HEK293T (cell line): ENCODE data around the gene ENTREP1.

Source experiments
- CTCF ChIA-PET: fragments of 350-600 bp; formaldehyde crosslinking; extraction: SDS; loops from one replicate; lab custom pipeline; 2021; ENCODE audit warnings: antibody characterized with exemption, inconsistent platforms; lab: Yijun Ruan, JAX
- POLR2A ChIA-PET: fragments of 350-600 bp; formaldehyde crosslinking; extraction: SDS; loops from one replicate; lab custom pipeline; 2020; ENCODE audit warnings: antibody characterized with exemption, inconsistent platforms; lab: Yijun Ruan, JAX
- DNase-seq: peaks from one replicate; pipeline ENCODE4 v3.0.0; 2012; ENCODE audit warnings: mixed read lengths; ENCODE audit errors: extremely low spot score
- ARNT ChIP-seq: fragments of 450-650 bp; IDR thresholded peaks from 2 replicates; pipeline ENCODE4 v1.6.1; 2017; ENCODE audit warnings: mild to moderate bottlenecking
- BHLHE40 ChIP-seq: fragments of 450-650 bp; IDR thresholded peaks from 2 replicates; pipeline ENCODE4 v1.6.1; 2016; ENCODE audit warnings: mild to moderate bottlenecking, moderate library complexity, borderline replicate concordance
- CTBP1 ChIP-seq: fragments of 450-650 bp; IDR thresholded peaks from 2 replicates; pipeline ENCODE4 v1.6.1; 2016; ENCODE audit warnings: borderline replicate concordance
- ELF4 ChIP-seq: fragments of 450-650 bp; IDR thresholded peaks from 2 replicates; pipeline ENCODE4 v1.6.1; 2017; ENCODE audit warnings: antibody characterized with exemption
- FOXA1 ChIP-seq: fragments of 450-650 bp; IDR thresholded peaks from 2 replicates; pipeline ENCODE4 v1.6.1; 2016; ENCODE audit warnings: mild to moderate bottlenecking
- FOXK2 ChIP-seq: fragments of 450-650 bp; IDR thresholded peaks from 2 replicates; pipeline ENCODE4 v1.6.1; 2016; ENCODE audit warnings: mild to moderate bottlenecking
- FOXM1 ChIP-seq: fragments of 450-650 bp; IDR thresholded peaks from 2 replicates; pipeline ENCODE4 v1.6.1; 2017; ENCODE audit warnings: mild to moderate bottlenecking, borderline replicate concordance
- HDGF ChIP-seq: fragments of 450-650 bp; IDR thresholded peaks from 2 replicates; pipeline ENCODE4 v1.6.1; 2017; ENCODE audit warnings: antibody characterized with exemption, borderline replicate concordance
- L3MBTL2 ChIP-seq: fragments of 450-650 bp; conservative IDR thresholded peaks from 2 replicates; pipeline ENCODE4 v1.6.1; 2016; ENCODE audit warnings: mild to moderate bottlenecking
- LEF1 ChIP-seq: fragments of 450-650 bp; IDR thresholded peaks from 2 replicates; pipeline ENCODE4 v1.6.1; 2017; ENCODE audit warnings: mild to moderate bottlenecking, borderline replicate concordance
- NFRKB ChIP-seq: fragments of 450-650 bp; IDR thresholded peaks from 2 replicates; pipeline ENCODE4 v1.6.1; 2016; ENCODE audit warnings: mild to moderate bottlenecking, moderate library complexity
- PKNOX1 ChIP-seq: fragments of 450-650 bp; IDR thresholded peaks from 2 replicates; pipeline ENCODE4 v1.6.1; 2016
- SP1 ChIP-seq: fragments of 450-650 bp; IDR thresholded peaks from 2 replicates; pipeline ENCODE4 v1.6.1; 2017
- SUZ12 ChIP-seq: fragments of 450-650 bp; IDR thresholded peaks from 2 replicates; pipeline ENCODE4 v1.6.1; 2016; ENCODE audit warnings: mild to moderate bottlenecking
- TARDBP ChIP-seq: fragments of 450-650 bp; IDR thresholded peaks from 2 replicates; pipeline ENCODE4 v1.6.1; 2016
- ZNF384 ChIP-seq: fragments of 450-650 bp; IDR thresholded peaks from 2 replicates; pipeline ENCODE4 v1.6.1; 2016

The ENTREP1 gene

GRCh38 chr9:69357821-69358220, 32.8 kb downstream of the ENTREP1 start:
- DNase-seq = no peak
- TF ChIP-seq FOXM1 (no peak), CTBP1 (no peak), SP1 (no peak), SUZ12 (no peak), NFRKB (no peak), LEF1 (no peak), ZNF384 (no peak), FOXA1 (no peak), HDGF (no peak), ELF4 (no peak)
- ChIA-PET CTCF (no interaction called here), POLR2A (no interaction called here)

GRCh38 chr9:69363191-69363590, 38.2 kb downstream of the ENTREP1 start:
- TF ChIP-seq FOXK2 (no peak), HDGF (no peak), LEF1 (no peak), PKNOX1 (no peak), NFRKB (no peak), FOXA1 (no peak), ZNF384 (no peak), ELF4 (no peak), SP1 (no peak), SUZ12 (no peak), BHLHE40 (no peak), ARNT (no peak), L3MBTL2 (no peak), CTBP1 (no peak), FOXM1 (no peak)
- no peak for DNase-seq
- CTCF ChIA-PET = no interaction called here
- POLR2A ChIA-PET = no interaction called here

- DNase-seq = no peak
- no peak for TF ChIP-seq NFRKB
- ChIA-PET CTCF (interaction anchor here (0.7 kb wide), 1 partner anchor 254 kb away, joined by 6 read pairs; no protein-coding TSS in a partner anchor), POLR2A (no interaction called here)
Measured at GRCh38 chr9:69364510-69365150, 39.6 kb downstream of the ENTREP1 start.

- no peak for DNase-seq
- TF ChIP-seq ELF4 (no peak), LEF1 (no peak), ZNF384 (no peak), L3MBTL2 (no peak), SUZ12 (no peak), FOXK2 (no peak), PKNOX1 (no peak), ARNT (no peak)
- POLR2A ChIA-PET = no interaction called here
- CTCF ChIA-PET = interaction anchor here (0.6 kb wide), 1 partner anchor 47 kb away, joined by 5 read pairs; no protein-coding TSS in a partner anchor
Measured at GRCh38 chr9:69370430-69370829, 45.4 kb downstream of the ENTREP1 start.

GRCh38 chr9:69371001-69371400, 46.0 kb downstream of the ENTREP1 start:
- POLR2A ChIA-PET = no interaction called here
- TF ChIP-seq FOXA1 (no peak), ARNT (no peak), FOXM1 (no peak), BHLHE40 (no peak), LEF1 (no peak), CTBP1 (no peak), HDGF (no peak), ELF4 (no peak), L3MBTL2 (no peak), TARDBP (no peak), ZNF384 (no peak), PKNOX1 (no peak), FOXK2 (no peak), SP1 (no peak), NFRKB (no peak), SUZ12 (no peak)
- CTCF ChIA-PET = interaction anchor here (0.6 kb wide), 1 partner anchor 47 kb away, joined by 5 read pairs; no protein-coding TSS in a partner anchor
- no peak for DNase-seq

GRCh38 chr9:69376651-69377050, 51.6 kb downstream of the ENTREP1 start:
- TF ChIP-seq CTBP1 (no peak), FOXK2 (no peak)
- POLR2A ChIA-PET = no interaction called here
- DNase-seq = no peak
- CTCF ChIA-PET = no interaction called here

- ChIA-PET CTCF (no interaction called here), POLR2A (no interaction called here)
- no peak for DNase-seq
- TF ChIP-seq FOXM1 (no peak), BHLHE40 (no peak), HDGF (no peak), ZNF384 (no peak), NFRKB (no peak), L3MBTL2 (no peak), CTBP1 (no peak), PKNOX1 (no peak), FOXA1 (no peak), ARNT (no peak), ELF4 (no peak)
Measured at GRCh38 chr9:69377291-69377690, 52.3 kb downstream of the ENTREP1 start.
